ENCODE data around the gene ALDH3B1. TPM values are rescaled to one million over a fixed set of nuclear protein-coding genes. Genes with fewer than 3 reads are reported as not detected.

Gene ALDH3B1
- total and polyA plus RNA-seq, 2 experiments from 2014 or later = 15.4 to 15.7 TPM

GRCh38 chr11:68050371-68050841 lies 40.3 kb downstream of the ALDH3B1 start:
- Histone ChIP-seq H3K79me2 (no peaks in the 10 kb centered on the region), H3K27me3 (no peaks in the 10 kb centered on the region), H3K9me2 (replicated peaks; ENCODE audit: insufficient read depth) (no peaks in the 10 kb centered on the region), H4K20me1 (ENCODE audit: insufficient read depth, poor library complexity, severe bottlenecking) (no peaks in the 10 kb centered on the region), H3K27ac (no peak overlapping the region), H3K4me3 (no peak overlapping the region), H2AFZ (no peak overlapping the region), H3K36me3 (replicated peaks; ENCODE audit: insufficient read depth, low read depth) (no peaks in the 10 kb centered on the region), H3K9me3 (ENCODE audit: low read depth) (no peaks in the 10 kb centered on the region), H3K4me1 (ENCODE audit: insufficient read depth) (no peaks in the 10 kb centered on the region), H3K4me2 (no peak overlapping the region)
- 85% methylated on average over 18 of the region's 18 CpGs for WGBS (ENCODE audit: low lambda C conversion rate, missing lambda C conversion rate)
- TF ChIP-seq EZH2phosphoT487 (IDR thresholded peaks at IDR 0.05; ENCODE audit: low read depth, severe bottlenecking, unreplicated experiment) (no peak), EZH2 (IDR thresholded peaks at IDR 0.05; ENCODE audit: borderline replicate concordance) (no peak)
- TF ChIP-seq, protein P1, sequence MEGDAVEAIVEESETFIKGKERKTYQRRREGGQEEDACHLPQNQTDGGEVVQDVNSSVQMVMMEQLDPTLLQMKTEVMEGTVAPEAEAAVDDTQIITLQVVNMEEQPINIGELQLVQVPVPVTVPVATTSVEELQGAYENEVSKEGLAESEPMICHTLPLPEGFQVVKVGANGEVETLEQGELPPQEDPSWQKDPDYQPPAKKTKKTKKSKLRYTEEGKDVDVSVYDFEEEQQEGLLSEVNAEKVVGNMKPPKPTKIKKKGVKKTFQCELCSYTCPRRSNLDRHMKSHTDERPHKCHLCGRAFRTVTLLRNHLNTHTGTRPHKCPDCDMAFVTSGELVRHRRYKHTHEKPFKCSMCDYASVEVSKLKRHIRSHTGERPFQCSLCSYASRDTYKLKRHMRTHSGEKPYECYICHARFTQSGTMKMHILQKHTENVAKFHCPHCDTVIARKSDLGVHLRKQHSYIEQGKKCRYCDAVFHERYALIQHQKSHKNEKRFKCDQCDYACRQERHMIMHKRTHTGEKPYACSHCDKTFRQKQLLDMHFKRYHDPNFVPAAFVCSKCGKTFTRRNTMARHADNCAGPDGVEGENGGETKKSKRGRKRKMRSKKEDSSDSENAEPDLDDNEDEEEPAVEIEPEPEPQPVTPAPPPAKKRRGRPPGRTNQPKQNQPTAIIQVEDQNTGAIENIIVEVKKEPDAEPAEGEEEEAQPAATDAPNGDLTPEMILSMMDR (IDR thresholded peaks at IDR 0.05; ENCODE audit: poor library complexity) = no peak
- no peak for DNase-seq (ENCODE audit: low spot score)

GRCh38 chr11:68051191-68052136 lies 41.3 kb downstream of the ALDH3B1 start:
- no peaks in the 10 kb centered on the region for H3K9me2 ChIP-seq (replicated peaks; ENCODE audit: insufficient read depth)
- TF ChIP-seq, protein P1 (IDR thresholded peaks at IDR 0.05; ENCODE audit: poor library complexity) = no peak
- TF ChIP-seq EZH2phosphoT487 (IDR thresholded peaks at IDR 0.05; ENCODE audit: low read depth, severe bottlenecking, unreplicated experiment) = no peak
- TF ChIP-seq EZH2 (IDR thresholded peaks at IDR 0.05; ENCODE audit: borderline replicate concordance) = no peak
- DNase-seq (ENCODE audit: low spot score) = peak; percentile 10
- H3K27me3 ChIP-seq = no peaks in the 10 kb centered on the region
- H3K36me3 ChIP-seq (replicated peaks; ENCODE audit: insufficient read depth, low read depth) = no peaks in the 10 kb centered on the region
- no peak overlapping the region for H3K4me3 ChIP-seq
- 84% methylated on average over 14 of the region's 14 CpGs for WGBS (ENCODE audit: low lambda C conversion rate, missing lambda C conversion rate)
- no peak overlapping the region for H3K27ac ChIP-seq
- H3K4me2 ChIP-seq = no peak overlapping the region
- H2AFZ ChIP-seq = no peak overlapping the region
- H3K4me1 ChIP-seq (ENCODE audit: insufficient read depth) = no peaks in the 10 kb centered on the region
- no peaks in the 10 kb centered on the region for H3K9me3 ChIP-seq (ENCODE audit: low read depth)
- no peaks in the 10 kb centered on the region for H3K79me2 ChIP-seq
- no peaks in the 10 kb centered on the region for H4K20me1 ChIP-seq (ENCODE audit: insufficient read depth, poor library complexity, severe bottlenecking)

GRCh38 chr11:68052137-68052873 lies 42.2 kb downstream of the ALDH3B1 start:
- Histone ChIP-seq H3K27ac (no peak overlapping the region), H4K20me1 (ENCODE audit: insufficient read depth, poor library complexity, severe bottlenecking) (no peaks in the 10 kb centered on the region), H3K4me2 (no peak overlapping the region), H3K4me1 (ENCODE audit: insufficient read depth) (no peaks in the 10 kb centered on the region), H3K27me3 (no peaks in the 10 kb centered on the region), H2AFZ (no peak overlapping the region), H3K9me3 (ENCODE audit: low read depth) (no peaks in the 10 kb centered on the region), H3K79me2 (no peaks in the 10 kb centered on the region), H3K9me2 (replicated peaks; ENCODE audit: insufficient read depth) (no peaks in the 10 kb centered on the region), H3K36me3 (replicated peaks; ENCODE audit: insufficient read depth, low read depth) (no peaks in the 10 kb centered on the region), H3K4me3 (no peak overlapping the region)
- TF ChIP-seq, protein P1 (IDR thresholded peaks at IDR 0.05; ENCODE audit: poor library complexity) = no peak
- TF ChIP-seq EZH2 (IDR thresholded peaks at IDR 0.05; ENCODE audit: borderline replicate concordance) = no peak
- TF ChIP-seq EZH2phosphoT487 (IDR thresholded peaks at IDR 0.05; ENCODE audit: low read depth, severe bottlenecking, unreplicated experiment) = no peak
- DNase-seq (ENCODE audit: low spot score) = no peak
- WGBS (ENCODE audit: low lambda C conversion rate, missing lambda C conversion rate) = 87% methylated on average over 15 of the region's 15 CpGs

All from hepatocyte (in vitro differentiated cells).